ENCODE results near the gene GTF2IRD1.
"Not testable (repeated sequence)": the region's sequence is repeated elsewhere in the genome, so short reads cannot be mapped to it uniquely, and the experiment has no call there.

The GTF2IRD1 gene

GRCh38 chr7:74453322-74454011, at the start of gene GTF2IRD1:
GTF2IRD1 (plus strand) TSS chr7:74453906; CDS start chr7:74508081, 54,175 bp downstream.
- DNase-seq: peak; percentile 29 to 31

GRCh38 chr7:74404388-74404700, 49.4 kb upstream of the GTF2IRD1 start:
- no peak for DNase-seq

GRCh38 chr7:74404741-74405140, 49.0 kb upstream of the GTF2IRD1 start:
- DNase-seq: no peak

- DNase-seq: no peak
Observed at GRCh38 chr7:74405191-74405898, 48.4 kb upstream of the GTF2IRD1 start.

GRCh38 chr7:74405899-74406512, 47.7 kb upstream of the GTF2IRD1 start:
- no peak for DNase-seq

- no peak for DNase-seq
Observed at GRCh38 chr7:74407958-74408357, 45.7 kb upstream of the GTF2IRD1 start.

GRCh38 chr7:74409571-74409970, 44.1 kb upstream of the GTF2IRD1 start:
- no peak for DNase-seq

GRCh38 chr7:74410772-74411171, 42.9 kb upstream of the GTF2IRD1 start:
- DNase-seq: no peak

GRCh38 chr7:74411571-74411970, 42.1 kb upstream of the GTF2IRD1 start:
- not testable (repeated sequence) for DNase-seq

GRCh38 chr7:74412056-74412455, 41.6 kb upstream of the GTF2IRD1 start:
- no peak for DNase-seq

- DNase-seq: no peak
Observed at GRCh38 chr7:74412603-74413002, 41.1 kb upstream of the GTF2IRD1 start.

GRCh38 chr7:74414595-74415333, 38.9 kb upstream of the GTF2IRD1 start:
- not testable (repeated sequence) for DNase-seq

GRCh38 chr7:74417419-74417971, 36.2 kb upstream of the GTF2IRD1 start:
- peak; percentile 39 to 55 for DNase-seq

GRCh38 chr7:74418076-74418475, 35.6 kb upstream of the GTF2IRD1 start:
- DNase-seq: no peak

- no peak for DNase-seq
Observed at GRCh38 chr7:74418538-74418937, 35.2 kb upstream of the GTF2IRD1 start.

- not testable (repeated sequence) for DNase-seq
Observed at GRCh38 chr7:74419232-74419631, 34.5 kb upstream of the GTF2IRD1 start.

GRCh38 chr7:74420006-74420405, 33.7 kb upstream of the GTF2IRD1 start:
- no peak for DNase-seq

- DNase-seq: no peak
Observed at GRCh38 chr7:74424291-74424880, 29.3 kb upstream of the GTF2IRD1 start.

GRCh38 chr7:74428023-74428422, 25.7 kb upstream of the GTF2IRD1 start:
- DNase-seq: no peak

GRCh38 chr7:74429153-74429747, 24.5 kb upstream of the GTF2IRD1 start:
- no peak for DNase-seq

- not testable (repeated sequence) for DNase-seq
Observed at GRCh38 chr7:74430409-74430808, 23.3 kb upstream of the GTF2IRD1 start.

- DNase-seq: no peak
Observed at GRCh38 chr7:74430961-74431466, 22.7 kb upstream of the GTF2IRD1 start.
